ENCODE measurements around the gene ATP13A1.

Gene ATP13A1

DNA sequence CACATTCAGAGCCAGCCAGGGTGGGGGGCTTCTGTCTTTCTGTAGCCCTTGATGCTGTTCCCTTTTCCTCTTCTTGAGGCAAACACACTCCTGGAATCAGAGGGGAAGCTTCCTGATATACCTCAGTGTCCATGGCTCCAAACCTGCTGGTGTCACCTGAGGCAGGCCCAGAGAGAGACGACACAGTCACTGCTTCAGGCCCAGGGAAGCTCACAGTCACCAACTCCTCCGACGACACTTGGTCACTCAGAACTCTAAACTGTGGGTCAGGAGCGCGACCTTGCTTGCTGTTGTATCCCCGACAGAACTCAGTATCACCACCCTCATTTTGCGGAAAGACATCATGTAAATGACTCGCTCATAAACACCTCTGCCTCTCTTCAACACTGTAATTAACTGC, 1.1 kb downstream of the ATP13A1 start:
- DNase-seq, result no peak

DNA sequence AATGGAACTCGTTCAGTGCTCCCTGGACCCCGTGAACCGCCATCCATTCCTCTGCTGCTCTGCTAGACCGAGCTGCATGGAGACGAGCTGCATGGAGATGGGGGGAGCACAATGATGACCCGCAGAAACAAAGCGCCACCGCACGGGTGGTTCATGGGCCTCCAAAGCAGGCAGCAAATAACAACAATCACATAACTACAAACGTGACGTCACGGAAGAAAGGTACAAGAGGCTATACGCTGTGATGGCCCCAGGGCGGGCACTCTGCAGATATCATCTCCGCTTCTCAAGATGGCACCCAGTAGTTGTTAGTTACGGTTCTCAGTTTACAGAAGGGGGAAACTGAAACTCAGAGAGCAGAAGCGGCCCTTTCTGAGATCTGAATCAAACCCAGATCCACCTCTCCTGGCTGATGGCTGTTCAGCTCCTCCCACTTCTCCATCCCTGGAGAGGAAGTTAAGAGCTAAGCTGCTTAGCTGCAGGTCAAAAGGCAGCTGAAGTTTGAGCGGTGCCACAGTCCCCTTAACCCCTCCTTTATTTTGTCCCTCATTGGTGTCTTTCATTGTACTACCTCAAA, 1.7 kb downstream of the ATP13A1 start:
- DNase-seq, result peak in 2 of 4 experiments; percentile 11 to 29

GRCh38 chr19:19661141-19661674, 2.3 kb downstream of the ATP13A1 start:
- no peak for DNase-seq

GRCh38 chr19:19659646-19660245, 3.7 kb downstream of the ATP13A1 start:
- DNase-seq, result no peak

- no peak for DNase-seq
Measured at GRCh38 chr19:19657397-19657783, 6.1 kb downstream of the ATP13A1 start.

- DNase-seq, result no peak
Measured at GRCh38 chr19:19656451-19657396, 6.8 kb downstream of the ATP13A1 start.

- no peak for DNase-seq
Measured at GRCh38 chr19:19655641-19656343, 7.7 kb downstream of the ATP13A1 start.

DNA sequence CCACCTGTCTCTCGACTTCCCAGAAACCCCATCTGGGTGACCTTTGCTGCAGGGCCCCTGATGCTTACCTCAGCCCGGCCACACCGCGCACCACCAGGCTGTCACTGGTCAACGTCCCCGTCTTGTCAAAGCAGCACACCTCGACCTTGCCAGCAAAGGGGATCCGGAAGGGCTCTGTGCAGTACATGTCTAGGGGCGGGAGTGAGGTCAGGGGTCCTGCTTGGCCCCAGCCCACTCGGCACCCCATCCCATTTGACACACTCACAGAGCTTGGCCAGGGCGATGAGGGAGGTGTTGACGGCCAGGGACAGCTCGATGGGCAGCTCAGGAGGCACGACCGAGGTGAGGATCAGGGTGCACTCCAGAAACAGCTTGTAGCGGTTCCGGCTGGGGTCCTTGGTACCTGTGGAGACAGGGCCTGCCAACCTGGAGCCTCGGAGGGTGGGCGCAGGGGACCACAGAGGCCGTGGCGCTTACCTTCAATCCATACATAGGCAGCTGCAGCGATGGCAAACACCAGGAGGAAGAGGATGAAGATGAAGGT, 8.4 kb downstream of the ATP13A1 start:
- no peak for DNase-seq

- no peak for DNase-seq
Measured at GRCh38 chr19:19654441-19654840, 9.0 kb downstream of the ATP13A1 start.

- DNase-seq, result no peak
Measured at GRCh38 chr19:19653597-19654147, 9.8 kb downstream of the ATP13A1 start.

DNA sequence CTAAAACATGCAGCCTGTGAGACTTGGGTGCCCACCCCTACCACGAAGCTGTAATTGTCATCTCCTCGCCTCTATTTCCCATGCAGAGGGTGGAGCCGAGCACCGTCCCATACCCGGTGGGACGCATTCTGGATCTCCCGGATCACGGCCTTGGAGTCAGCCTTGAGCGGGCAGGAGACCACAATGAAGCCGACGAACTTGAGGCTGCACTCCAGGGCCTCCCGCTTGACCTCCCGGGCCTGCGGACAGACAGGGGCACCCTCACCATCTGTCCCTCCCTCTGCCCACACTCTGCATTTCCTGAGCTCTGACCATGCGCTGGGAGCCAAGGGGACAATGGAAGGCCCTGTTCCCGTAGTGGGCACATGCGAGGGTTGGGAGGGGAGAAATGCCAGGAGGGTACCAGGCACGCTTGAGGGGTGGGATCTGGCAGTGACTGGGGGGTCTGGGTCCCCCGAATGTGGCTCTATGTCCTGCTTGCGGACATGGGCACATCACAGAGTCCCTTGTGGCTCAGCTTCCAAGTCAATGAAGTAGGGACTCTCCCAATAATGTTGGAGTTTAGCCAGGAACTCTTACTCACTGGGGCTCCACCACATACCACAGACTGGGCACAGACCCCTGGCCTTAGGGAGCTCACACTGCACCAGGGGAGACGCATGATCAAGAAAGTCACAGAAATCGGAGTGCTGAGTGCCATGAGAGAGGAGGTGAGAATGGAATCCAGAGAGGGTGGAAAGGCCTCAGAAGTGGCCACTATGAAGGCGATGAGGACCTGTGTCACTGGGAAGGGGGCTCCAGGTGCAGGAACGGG, 10.8 kb downstream of the ATP13A1 start:
- DNase-seq, result no peak

GRCh38 chr19:19651076-19651475, 12.4 kb downstream of the ATP13A1 start:
- DNase-seq, result no peak

- no peak for DNase-seq
Measured at GRCh38 chr19:19650331-19650730, 13.1 kb downstream of the ATP13A1 start.

GRCh38 chr19:19649580-19649995, 13.9 kb downstream of the ATP13A1 start:
- no peak for DNase-seq

DNA sequence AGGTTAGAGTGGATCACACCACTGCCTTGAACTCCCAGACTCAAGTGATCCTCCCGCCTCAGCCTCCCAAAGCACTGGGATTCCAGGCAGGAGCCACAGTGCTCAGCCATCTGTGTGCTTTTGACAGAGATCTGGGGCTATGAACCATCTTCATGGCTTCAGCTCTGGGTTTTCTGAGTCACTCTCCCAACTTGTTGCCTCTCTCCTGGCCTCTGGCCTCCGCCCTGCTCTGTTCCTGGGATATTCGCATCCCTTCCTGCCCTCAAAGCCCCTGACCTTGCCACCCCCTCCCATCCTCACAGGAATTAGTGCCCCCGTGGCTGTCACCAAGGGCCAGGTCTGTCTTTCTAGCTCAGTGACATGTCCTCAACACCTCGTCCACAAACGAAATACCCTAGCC, 14.3 kb downstream of the ATP13A1 start:
- DNase-seq, result no peak

GRCh38 chr19:19647037-19647835, 16.2 kb downstream of the ATP13A1 start:
- DNase-seq, result no peak

DNA sequence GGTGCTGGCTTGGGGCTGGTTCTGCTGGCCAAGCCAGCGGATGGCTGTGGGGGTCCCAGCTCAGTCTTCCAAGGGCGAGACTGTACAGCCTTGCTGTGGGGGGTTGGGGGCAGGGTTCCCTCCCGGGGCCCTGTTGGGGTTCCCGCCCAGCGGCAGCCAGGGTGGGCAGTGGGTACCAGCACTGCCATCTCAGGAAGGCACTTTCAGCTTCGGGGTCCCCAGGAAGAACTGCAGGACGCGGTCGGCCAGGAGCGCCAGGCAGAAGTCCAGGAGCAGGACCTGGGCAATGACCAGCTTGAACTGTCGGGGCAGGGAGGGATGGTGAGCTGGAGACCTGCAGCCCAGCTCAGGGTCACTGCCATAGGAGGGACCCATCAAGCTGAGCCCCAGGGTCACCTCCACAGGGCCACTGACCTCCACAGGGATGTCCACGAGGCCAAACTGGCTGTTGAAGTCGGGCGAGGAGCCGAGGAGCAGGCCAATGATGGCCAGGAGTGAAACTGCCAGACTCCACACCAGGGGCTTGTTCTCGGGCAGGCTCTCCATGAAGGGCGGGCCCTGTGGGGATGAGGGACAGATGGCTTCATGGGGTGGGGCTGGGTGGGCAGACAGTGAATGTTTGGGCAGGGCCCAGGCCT, 18.1 kb downstream of the ATP13A1 start:
- DNase-seq, result no peak

GRCh38 chr19:19644054-19644388, 19.5 kb downstream of the ATP13A1 start:
- no peak for DNase-seq

GRCh38 chr19:19643158-19644053, 20.1 kb downstream of the ATP13A1 start, which contains the start of gene GMIP:
Gene GMIP (minus strand): TSS chr19:19643657. CDS start chr19:19643529, 128 bp downstream.
- peak; percentile 74 to 87 (median 84) for DNase-seq
